IMR-90 (cell line): ENCODE measurements around the gene SLC25A5.

ENCODE experiments used
- BHLHE40 ChIP-seq: fragments of 150-350 bp; IDR thresholded peaks from 2 replicates; pipeline ENCODE4 v1.6.1; 2016; ENCODE audit warnings: mild to moderate bottlenecking, low read depth, low read length
- CEBPB ChIP-seq: IDR thresholded peaks from 2 replicates; pipeline ENCODE4 v1.6.1; 2012; ENCODE audit warnings: low read depth, low read length, improper control_type of control experiment
- FOS ChIP-seq: fragments of 150-350 bp; IDR thresholded peaks from 2 replicates; pipeline ENCODE4 v1.6.1; 2016; ENCODE audit warnings: low read depth, low read length
- MAFK ChIP-seq: IDR thresholded peaks from 2 replicates; pipeline ENCODE4 v1.6.1; 2012; ENCODE audit warnings: low read depth, low read length, improper control_type of control experiment
- MAZ ChIP-seq: IDR thresholded peaks from 2 replicates; pipeline ENCODE4 v1.6.1; 2012; ENCODE audit warnings: low read depth, mild to moderate bottlenecking, low read length, improper control_type of control experiment, moderate library complexity, borderline replicate concordance
- MXI1 ChIP-seq: IDR thresholded peaks from 2 replicates; pipeline ENCODE4 v1.6.1; 2012; ENCODE audit warnings: low read depth, mild to moderate bottlenecking, low read length, moderate library complexity, borderline replicate concordance
- NFE2L2 ChIP-seq: fragments of 150-350 bp; IDR thresholded peaks from 2 replicates; pipeline ENCODE4 v1.6.1; 2016; ENCODE audit warnings: low read depth, mild to moderate bottlenecking, low read length
- POLR2A ChIP-seq: IDR thresholded peaks from 2 replicates; pipeline ENCODE4 v1.6.1; 2012; ENCODE audit warnings: mild to moderate bottlenecking, low read depth, low read length
- RAD21 ChIP-seq: IDR thresholded peaks from 2 replicates; pipeline ENCODE4 v1.6.1; 2012; ENCODE audit warnings: low read length, improper control_type of control experiment
- RFX5 ChIP-seq: IDR thresholded peaks from 2 replicates; pipeline ENCODE4 v1.8.0; 2012; ENCODE audit warnings: low read depth, mild to moderate bottlenecking, low read length, moderate library complexity
- SMC3 ChIP-seq: fragments of 150-350 bp; IDR thresholded peaks from 2 replicates; pipeline ENCODE4 v1.6.1; 2016; ENCODE audit warnings: low read depth, mild to moderate bottlenecking, antibody characterized with exemption, low read length, moderate library complexity
- TF ChIP-seq, protein P1 (sequence below): conservative IDR thresholded peaks from 2 replicates; pipeline ENCODE4 v1.5.1; 2012; ENCODE audit warnings: mild to moderate bottlenecking, low read depth, low read length, improper control_type of control experiment
- TF ChIP-seq, protein P2 (sequence below): fragments of 150-350 bp; IDR thresholded peaks from 2 replicates; pipeline ENCODE4 v1.6.1; 2017; ENCODE audit warnings: mild to moderate bottlenecking, antibody characterized with exemption, low read length, low read depth
- TF ChIP-seq, protein P3 (sequence below): fragments of 150-350 bp; IDR thresholded peaks from 2 replicates; pipeline ENCODE4 v1.6.1; 2016; ENCODE audit warnings: low read depth, mild to moderate bottlenecking, low read length, moderate library complexity, borderline replicate concordance

DNA sequence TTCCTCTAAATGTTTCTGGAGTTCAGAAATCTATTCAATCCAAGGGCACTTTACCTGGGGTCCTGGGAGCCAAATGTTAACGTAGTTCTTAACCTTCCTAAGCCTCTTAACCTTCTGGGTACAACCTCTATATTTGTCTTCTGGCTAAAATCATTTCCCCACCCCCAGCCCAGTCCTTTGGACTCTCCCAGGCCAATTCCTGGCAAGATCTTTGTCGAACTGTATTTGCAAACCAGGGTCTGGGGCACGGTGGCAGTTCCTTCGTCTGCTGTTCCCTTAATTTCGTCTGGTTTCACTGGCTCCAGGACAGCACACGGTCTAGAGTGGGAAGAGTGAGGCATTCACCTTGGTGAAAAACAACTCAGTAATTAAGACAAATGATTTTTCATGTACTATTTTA, 811 bp upstream of the SLC25A5 start:
- TF ChIP-seq BHLHE40 (no peak), MXI1 (no peak), POLR2A (no peak), MAFK (no peak), FOS (no peak), RAD21 (no peak), RFX5 (no peak), SMC3 (no peak), MAZ (no peak), CEBPB (no peak), NFE2L2 (no peak)
- TF ChIP-seq, protein P1, sequence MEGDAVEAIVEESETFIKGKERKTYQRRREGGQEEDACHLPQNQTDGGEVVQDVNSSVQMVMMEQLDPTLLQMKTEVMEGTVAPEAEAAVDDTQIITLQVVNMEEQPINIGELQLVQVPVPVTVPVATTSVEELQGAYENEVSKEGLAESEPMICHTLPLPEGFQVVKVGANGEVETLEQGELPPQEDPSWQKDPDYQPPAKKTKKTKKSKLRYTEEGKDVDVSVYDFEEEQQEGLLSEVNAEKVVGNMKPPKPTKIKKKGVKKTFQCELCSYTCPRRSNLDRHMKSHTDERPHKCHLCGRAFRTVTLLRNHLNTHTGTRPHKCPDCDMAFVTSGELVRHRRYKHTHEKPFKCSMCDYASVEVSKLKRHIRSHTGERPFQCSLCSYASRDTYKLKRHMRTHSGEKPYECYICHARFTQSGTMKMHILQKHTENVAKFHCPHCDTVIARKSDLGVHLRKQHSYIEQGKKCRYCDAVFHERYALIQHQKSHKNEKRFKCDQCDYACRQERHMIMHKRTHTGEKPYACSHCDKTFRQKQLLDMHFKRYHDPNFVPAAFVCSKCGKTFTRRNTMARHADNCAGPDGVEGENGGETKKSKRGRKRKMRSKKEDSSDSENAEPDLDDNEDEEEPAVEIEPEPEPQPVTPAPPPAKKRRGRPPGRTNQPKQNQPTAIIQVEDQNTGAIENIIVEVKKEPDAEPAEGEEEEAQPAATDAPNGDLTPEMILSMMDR = no peak
- TF ChIP-seq, protein P2, sequence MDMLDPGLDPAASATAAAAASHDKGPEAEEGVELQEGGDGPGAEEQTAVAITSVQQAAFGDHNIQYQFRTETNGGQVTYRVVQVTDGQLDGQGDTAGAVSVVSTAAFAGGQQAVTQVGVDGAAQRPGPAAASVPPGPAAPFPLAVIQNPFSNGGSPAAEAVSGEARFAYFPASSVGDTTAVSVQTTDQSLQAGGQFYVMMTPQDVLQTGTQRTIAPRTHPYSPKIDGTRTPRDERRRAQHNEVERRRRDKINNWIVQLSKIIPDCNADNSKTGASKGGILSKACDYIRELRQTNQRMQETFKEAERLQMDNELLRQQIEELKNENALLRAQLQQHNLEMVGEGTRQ = no peak
- TF ChIP-seq, protein P3, sequence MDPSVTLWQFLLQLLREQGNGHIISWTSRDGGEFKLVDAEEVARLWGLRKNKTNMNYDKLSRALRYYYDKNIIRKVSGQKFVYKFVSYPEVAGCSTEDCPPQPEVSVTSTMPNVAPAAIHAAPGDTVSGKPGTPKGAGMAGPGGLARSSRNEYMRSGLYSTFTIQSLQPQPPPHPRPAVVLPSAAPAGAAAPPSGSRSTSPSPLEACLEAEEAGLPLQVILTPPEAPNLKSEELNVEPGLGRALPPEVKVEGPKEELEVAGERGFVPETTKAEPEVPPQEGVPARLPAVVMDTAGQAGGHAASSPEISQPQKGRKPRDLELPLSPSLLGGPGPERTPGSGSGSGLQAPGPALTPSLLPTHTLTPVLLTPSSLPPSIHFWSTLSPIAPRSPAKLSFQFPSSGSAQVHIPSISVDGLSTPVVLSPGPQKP = no peak
